HepG2 (cell line): ENCODE measurements around the gene UPK1A. TPM values are rescaled to one million over a fixed set of nuclear protein-coding genes. Genes with fewer than 3 reads are reported as not detected.

ENCODE experiments used
- CBFB ChIP-seq: sonication (generic); formaldehyde crosslinking; IDR thresholded peaks from 2 replicates; pipeline ENCODE4 v1.4.0; 2020; ENCODE audit warnings: missing genetic modification reagents
- FOXP1 ChIP-seq, 2 experiments: fragments of 450-650 bp in 1 of 2; IDR thresholded peaks; 2 replicates each; pipeline ENCODE4 v1.6.1; 2017 to 2018; ENCODE audit warnings: antibody characterized with exemption in 1 of 2
- HOXA9 ChIP-seq: sonication (generic); formaldehyde crosslinking; IDR thresholded peaks from 2 replicates; pipeline ENCODE4 v1.8.1; 2022; ENCODE audit warnings: missing genetic modification reagents, mild to moderate bottlenecking, moderate library complexity, borderline replicate concordance
- NBN ChIP-seq: fragments of 450-650 bp; conservative IDR thresholded peaks from 2 replicates; pipeline ENCODE4 v1.6.1; 2017
- PAXIP1 ChIP-seq: sonication (generic); formaldehyde crosslinking; conservative IDR thresholded peaks from 2 replicates; pipeline ENCODE4 v1.4.0; 2020; ENCODE audit warnings: mild to moderate bottlenecking, missing genetic modification reagents, moderate library complexity
- RFXANK ChIP-seq: IDR thresholded peaks from 2 replicates; pipeline ENCODE4 v1.6.1; 2016
- SPEN ChIP-seq: sonication (generic); formaldehyde crosslinking; IDR thresholded peaks from 2 replicates; pipeline ENCODE4 v1.5.1; 2020; ENCODE audit warnings: low read depth, mild to moderate bottlenecking, missing genetic modification reagents
- TCF12 ChIP-seq, 2 experiments: fragments of 450-650 bp in 1 of 2; sonication (generic) in 1 of 2; formaldehyde crosslinking in 1 of 2; IDR thresholded peaks; 2 replicates each; pipeline versions ENCODE4 v1.6.1 to v1.8.0; 2017 to 2022; ENCODE audit warnings: antibody characterized with exemption in 1 of 2, mild to moderate bottlenecking in 1 of 2, missing genetic modification reagents in 1 of 2, moderate library complexity in 1 of 2
- TIGD3 ChIP-seq: sonication (generic); formaldehyde crosslinking; IDR thresholded peaks from 2 replicates; pipeline ENCODE4 v1.5.1; 2020; ENCODE audit warnings: mild to moderate bottlenecking, missing genetic modification reagents, borderline replicate concordance
- TOPORS ChIP-seq: sonication (generic); formaldehyde crosslinking; IDR thresholded peaks from 2 replicates; pipeline ENCODE4 v1.8.0; 2023; ENCODE audit warnings: mild to moderate bottlenecking, missing genetic modification reagents
- XBP1 ChIP-seq: sonication (generic); formaldehyde crosslinking; IDR thresholded peaks from 2 replicates; pipeline ENCODE4 v1.5.0; 2020; ENCODE audit warnings: missing genetic modification reagents
- ZBTB10 ChIP-seq: sonication (generic); formaldehyde crosslinking; IDR thresholded peaks from 2 replicates; pipeline ENCODE4 v1.4.0; 2020; ENCODE audit warnings: missing genetic modification reagents, borderline replicate concordance
- ZNF232 ChIP-seq: sonication (generic); formaldehyde crosslinking; IDR thresholded peaks from 2 replicates; pipeline ENCODE4 v1.4.0; 2020; ENCODE audit warnings: missing genetic modification reagents, borderline replicate concordance
- ZNF264 ChIP-seq: sonication (generic); formaldehyde crosslinking; IDR thresholded peaks from 2 replicates; pipeline ENCODE4 v1.4.0; 2020; ENCODE audit warnings: missing genetic modification reagents
- ZNF580 ChIP-seq: IDR thresholded peaks from 2 replicates; pipeline ENCODE4 v1.6.1; 2016; ENCODE audit warnings: low read depth, borderline replicate concordance
- ZNF781 ChIP-seq: sonication (generic); formaldehyde crosslinking; IDR thresholded peaks from 2 replicates; pipeline ENCODE4 v1.5.1; 2020; ENCODE audit warnings: borderline replicate concordance, mild to moderate bottlenecking, missing genetic modification reagents; ENCODE audit errors: not compliant biosample characterization
- ZSCAN5A ChIP-seq: sonication (generic); formaldehyde crosslinking; IDR thresholded peaks from 2 replicates; pipeline ENCODE4 v1.8.0; 2022; ENCODE audit warnings: mild to moderate bottlenecking, missing genetic modification reagents, borderline replicate concordance
- polyA plus RNA-seq, 8 experiments: library from polyadenylated mRNA; depleted of rRNA in 3 of 8; stranded (reverse) in 7 of 8; unstranded in 1 of 8; fragments of >200 nt; fragmentation: Illumina TruSeq in 4 of 8; extraction: Trizol in 4 of 8; gene quantifications; 2 replicates each; pipeline versions ENCODE4 v1.2.1 to v1.2.3, GENCODE V29; 2011 to 2016; ENCODE audit warnings: low read depth in 4 of 8, missing spikeins in 1 of 8, mixed read lengths in 1 of 8; ENCODE audit not compliant: insufficient read depth in 1 of 8
- total RNA-seq, 5 experiments: library from RNA; depleted of rRNA; stranded (reverse); fragments of >200 nt; fragmentation: Illumina TruSeq; extraction: Trizol; gene quantifications; 2 replicates each; pipeline ENCODE4 v1.2.3, GENCODE V29; 2016; ENCODE audit warnings: low read depth in 1 of 5

Gene UPK1A
- total and polyA plus RNA-seq, 2 of the 13 experiments (the other 11 are each of a cell fraction or from before 2014, with no cell fraction given), result 2.9 TPM; not detected in 1

GRCh38 chr19:35648017-35648961, 18.0 kb upstream of the UPK1A start, which contains the start of gene COX6B1 (continued):
- TF ChIP-seq ZSCAN5A (CRISPR knock-in tag), result peak; percentile 59; the same call in 1 of the 2 replicates
- no peak for TF ChIP-seq TIGD3
- TF ChIP-seq FOXP1 (IDR thresholded peaks at IDR 0.05), result no peak
- TF ChIP-seq FOXP1 (CRISPR knock-in tag; IDR thresholded peaks at IDR 0.05), result no peak
- no peak for TF ChIP-seq HOXA9 (CRISPR knock-in tag)
- no peak for TF ChIP-seq PAXIP1
- TF ChIP-seq RFXANK (CRISPR knock-in tag), result no peak
- no peak for TF ChIP-seq ZNF580 (CRISPR knock-in tag)
- no peak for TF ChIP-seq NBN
- TF ChIP-seq TOPORS (CRISPR knock-in tag), result no peak
- no peak for TF ChIP-seq ZBTB10 (CRISPR knock-in tag)
- no peak for TF ChIP-seq TCF12 (IDR thresholded peaks at IDR 0.05)
- no peak for TF ChIP-seq TCF12 (CRISPR knock-in tag; IDR thresholded peaks at IDR 0.05)
- TF ChIP-seq ZNF264, result peak; percentile 65
- TF ChIP-seq SPEN (CRISPR knock-in tag), result peak; percentile 55; the same call in 1 of the 2 replicates
- TF ChIP-seq XBP1, result no peak
- no peak; the same call in 1 of the 2 replicates for TF ChIP-seq ZNF232 (CRISPR knock-in tag)
- no peak for TF ChIP-seq ZNF781 (CRISPR knock-in tag)
- no peak for TF ChIP-seq CBFB
